H9 (cell line): ENCODE measurements around the gene NFAM1. TPM values are rescaled to one million over a fixed set of nuclear protein-coding genes. Genes with fewer than 3 reads are reported as not detected.
A peak's percentile ranks its signal among the peaks of the same experiment; 100 is the strongest.

ENCODE experiments used
- DNase-seq: peaks from one replicate; pipeline ENCODE4 v3.0.0-alpha.2; 2017
- H2AFZ ChIP-seq: one replicate; pipeline ENCODE4 v1.6.1; 2013; ENCODE audit warnings: mild to moderate bottlenecking, low read length, control low read depth, moderate library complexity
- H2AK5ac ChIP-seq: 2 replicates; pipeline ENCODE4 v1.6.1; 2013; ENCODE audit warnings: low read length, control low read depth, mixed read lengths; ENCODE audit not compliant: insufficient read length
- H2BK120ac ChIP-seq: one replicate; pipeline ENCODE4 v1.6.1; 2013; ENCODE audit warnings: low read depth, mild to moderate bottlenecking, low read length, control low read depth, inconsistent platforms; ENCODE audit not compliant: poor library complexity, severe bottlenecking
- H2BK12ac ChIP-seq: 2 replicates; pipeline ENCODE4 v1.6.1; 2013; ENCODE audit warnings: low read length, control low read depth, mixed read lengths, low read depth; ENCODE audit not compliant: insufficient read length
- H2BK15ac ChIP-seq: 2 replicates; pipeline ENCODE4 v1.6.1; 2013; ENCODE audit warnings: low read depth, low read length, control low read depth
- H2BK20ac ChIP-seq: one replicate; pipeline ENCODE4 v1.6.1; 2013; ENCODE audit warnings: low read depth, mild to moderate bottlenecking, low read length, control low read depth, inconsistent platforms; ENCODE audit not compliant: poor library complexity, severe bottlenecking
- H2BK5ac ChIP-seq: 2 replicates; pipeline ENCODE4 v1.6.1; 2013; ENCODE audit warnings: low read length, control low read depth, mixed read lengths; ENCODE audit not compliant: insufficient read length
- H3K14ac ChIP-seq: 2 replicates; pipeline ENCODE4 v1.6.1; 2013; ENCODE audit warnings: low read length, control low read depth; ENCODE audit not compliant: insufficient read depth
- H3K18ac ChIP-seq: 2 replicates; pipeline ENCODE4 v1.6.1; 2013; ENCODE audit warnings: low read depth, mild to moderate bottlenecking, mixed read lengths, low read length, control low read depth; ENCODE audit not compliant: insufficient read length
- H3K23ac ChIP-seq: 2 replicates; pipeline ENCODE4 v1.6.1; 2013; ENCODE audit warnings: low read length, control low read depth, mixed read lengths, low read depth; ENCODE audit not compliant: insufficient read length
- H3K23me2 ChIP-seq: 2 replicates; pipeline ENCODE4 v1.6.1; 2013; ENCODE audit warnings: low read depth, mild to moderate bottlenecking, mixed read lengths, low read length, control low read depth; ENCODE audit not compliant: insufficient read length, poor library complexity, severe bottlenecking
- H3K27ac ChIP-seq: 2 replicates; pipeline ENCODE4 v1.5.1; 2013; ENCODE audit warnings: low read length, control low read depth, mixed read lengths, low read depth; ENCODE audit not compliant: insufficient read length
- H3K27me3 ChIP-seq: 2 replicates; pipeline ENCODE4 v1.6.1; 2013; ENCODE audit warnings: low read length, control low read depth, inconsistent platforms; ENCODE audit not compliant: insufficient read depth
- H3K4ac ChIP-seq: 2 replicates; pipeline ENCODE4 v1.6.1; 2013; ENCODE audit warnings: low read depth, mild to moderate bottlenecking, control low read depth, inconsistent platforms, low read length, moderate library complexity
- H3K4me1 ChIP-seq: 2 replicates; pipeline ENCODE4 v1.6.1; 2013; ENCODE audit warnings: low read length, control low read depth, inconsistent platforms; ENCODE audit not compliant: insufficient read depth
- H3K4me2 ChIP-seq: 2 replicates; pipeline ENCODE4 v1.6.1; 2013; ENCODE audit warnings: low read length, control low read depth, mixed read lengths; ENCODE audit not compliant: insufficient read length, insufficient read depth
- H3K56ac ChIP-seq: 2 replicates; pipeline ENCODE4 v1.6.1; 2013; ENCODE audit warnings: low read depth, mild to moderate bottlenecking, mixed read lengths, low read length, control low read depth; ENCODE audit not compliant: insufficient read length
- H3K79me1 ChIP-seq: 2 replicates; pipeline ENCODE4 v1.6.1; 2013; ENCODE audit warnings: low read depth, mild to moderate bottlenecking, moderate library complexity, low read length, control low read depth, inconsistent platforms; ENCODE audit not compliant: insufficient read depth, poor library complexity, severe bottlenecking
- H3K79me2 ChIP-seq: 2 replicates; pipeline ENCODE4 v1.6.1; 2013; ENCODE audit warnings: low read length, control low read depth, inconsistent platforms; ENCODE audit not compliant: insufficient read depth
- H3K9ac ChIP-seq: 2 replicates; pipeline ENCODE4 v1.6.1; 2013; ENCODE audit warnings: low read length, control low read depth, mixed read lengths; ENCODE audit not compliant: insufficient read length; ENCODE audit errors: extremely low read depth
- H3K9me3 ChIP-seq: one replicate; pipeline ENCODE4 v1.6.1; 2013; ENCODE audit warnings: low read depth, low read length, inconsistent platforms; ENCODE audit not compliant: control insufficient read depth
- H3T11ph ChIP-seq: one replicate; pipeline ENCODE4 v1.6.1; 2013; ENCODE audit warnings: mild to moderate bottlenecking, low read length, control low read depth, inconsistent platforms
- H4K20me1 ChIP-seq: one replicate; pipeline ENCODE4 v1.6.1; 2013; ENCODE audit not compliant: control insufficient read depth, insufficient read length, insufficient read depth
- H4K5ac ChIP-seq: 2 replicates; pipeline ENCODE4 v1.6.1; 2013; ENCODE audit warnings: low read depth, mild to moderate bottlenecking, mixed read lengths, low read length, control low read depth; ENCODE audit not compliant: insufficient read length
- H4K8ac ChIP-seq: replicated peaks from 2 replicates; pipeline ENCODE4 v1.6.1; 2013; ENCODE audit warnings: low read length, control low read depth, mixed read lengths, low read depth; ENCODE audit not compliant: insufficient read length
- H4K91ac ChIP-seq: 2 replicates; pipeline ENCODE4 v1.6.1; 2013; ENCODE audit warnings: low read depth, mild to moderate bottlenecking, moderate library complexity, mixed read lengths, low read length, control low read depth; ENCODE audit not compliant: insufficient read length
- H3K27ac Mint-ChIP-seq, 3 experiments: 2 replicates in 2 of 3; 3 replicates in 1 of 3; pipeline ENCODE4 v1.8.0; 2020 to 2021; ENCODE audit warnings: mixed read lengths in 3 of 3, mild to moderate bottlenecking in 1 of 3, moderate library complexity in 1 of 3
- H3K27me3 Mint-ChIP-seq: 2 replicates; pipeline ENCODE4 v1.8.0; 2021; ENCODE audit warnings: low read depth, mild to moderate bottlenecking, moderate library complexity, mixed read lengths
- H3K36me3 Mint-ChIP-seq, 3 experiments: 2 replicates in 2 of 3; 3 replicates in 1 of 3; pipeline ENCODE4 v1.8.0; 2020 to 2021; ENCODE audit warnings: low read depth in 3 of 3, mixed read lengths in 3 of 3; ENCODE audit not compliant: insufficient read depth in 1 of 3
- H3K4me1 Mint-ChIP-seq, 2 experiments: 2 replicates each; pipeline ENCODE4 v1.8.0; 2020; ENCODE audit warnings: mixed read lengths in 2 of 2
- H3K4me3 Mint-ChIP-seq, 2 experiments: 2 replicates in 1 of 2; 3 replicates in 1 of 2; pipeline ENCODE4 v1.8.0; 2020 to 2021; ENCODE audit warnings: mild to moderate bottlenecking in 2 of 2, mixed read lengths in 2 of 2, moderate library complexity in 1 of 2
- H3K9me3 Mint-ChIP-seq, 2 experiments: 2 replicates in 1 of 2; 3 replicates in 1 of 2; pipeline ENCODE4 v1.8.0; 2020; ENCODE audit warnings: mild to moderate bottlenecking in 2 of 2, mixed read lengths in 2 of 2, moderate library complexity in 1 of 2
- WGBS: extraction: QIAGEN DNeasy Blood & Tissue Kit; methylation state at CpG from one replicate; pipeline ENCODE4 v1.1.7; 2013; ENCODE audit warnings: missing lambda C conversion rate, low lambda C conversion rate, mixed read lengths; ENCODE audit not compliant: insufficient read length; ENCODE audit errors: extremely low coverage; 5-methylcytosine and 5-hydroxymethylcytosine counted together
- total RNA-seq: library from RNA; stranded (reverse); gene quantifications from 2 replicates; pipeline ENCODE4 v1.2.1, GENCODE V29; 2021
- TF ChIP-seq, protein P1 (sequence below): fragments of 200-600 bp; sonication (generic); conservative IDR thresholded peaks from 3 replicates; pipeline ENCODE4 v1.8.0; 2021; ENCODE audit warnings: antibody characterized with exemption, mild to moderate bottlenecking

The NFAM1 gene
- total RNA-seq, 1 experiment from 2014 or later: 0.68 TPM

DNA sequence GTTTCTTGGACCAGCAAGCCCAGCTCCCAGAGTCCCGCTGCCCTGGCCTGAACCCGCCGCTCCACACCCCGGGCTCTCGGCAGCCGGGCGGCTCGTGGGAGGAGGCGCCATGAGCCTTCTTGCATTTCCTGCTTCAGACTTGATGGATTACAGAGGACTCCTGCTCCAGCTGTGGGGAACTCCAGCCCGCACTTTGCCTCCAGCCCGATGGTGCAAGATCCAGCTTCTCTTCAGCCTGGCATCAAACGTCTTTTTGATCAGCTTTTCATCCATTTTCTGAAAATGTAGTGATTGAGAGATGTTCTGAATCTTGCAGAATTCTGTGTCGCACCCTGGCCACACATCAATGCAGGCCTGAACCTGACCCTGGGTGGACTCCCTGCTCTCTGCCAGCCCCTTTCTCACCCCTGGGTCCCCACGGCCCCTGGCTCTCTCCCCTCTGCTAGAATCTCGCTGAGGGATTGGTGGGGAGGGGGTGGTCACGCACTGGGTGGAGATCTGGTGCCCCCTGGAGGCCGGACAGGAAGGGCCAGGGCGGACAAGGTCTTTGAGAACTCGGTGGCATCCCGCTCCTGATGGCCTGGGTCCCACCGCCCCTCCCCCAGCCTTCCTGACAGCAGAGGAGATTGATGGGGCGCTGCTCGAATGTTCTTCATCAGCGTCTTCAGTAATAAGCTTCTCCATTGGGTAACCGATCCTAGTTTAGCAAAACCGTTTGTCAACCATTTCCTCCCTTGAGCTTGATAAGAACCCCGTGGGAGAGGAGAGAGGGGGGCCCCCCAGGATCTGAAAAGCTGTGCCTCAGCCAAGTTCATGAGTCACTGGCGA, 12.1 kb upstream of the NFAM1 start:
- no peak overlapping the region for H2BK15ac ChIP-seq
- no peak overlapping the region for H3K27ac ChIP-seq
- peaks cover 31 to 42% of the 10 kb centered on the region in 2 experiments for H3K4me1 Mint-ChIP-seq
- H3K27ac Mint-ChIP-seq: peak overlapping the region in 1 of 3 experiments; percentile 62; a peak in 1 of 7 replicates
- no peak overlapping the region for H3K23ac ChIP-seq
- H2AFZ ChIP-seq: peak overlapping the region; percentile 75
- no peaks in the 10 kb centered on the region for H3K4me1 ChIP-seq
- no peak overlapping the region for H4K5ac ChIP-seq
- no peak overlapping the region for H2BK12ac ChIP-seq
- peaks cover 3% of the 10 kb centered on the region for H3K23me2 ChIP-seq
- H3K27me3 ChIP-seq: no peaks in the 10 kb centered on the region; the same call in 1 of the 2 replicates
- no peak overlapping the region for H4K8ac ChIP-seq
- no peaks in the 10 kb centered on the region for H3K9me3 ChIP-seq
- no peak overlapping the region for H2BK120ac ChIP-seq
- no peaks in the 10 kb centered on the region for H3K79me2 ChIP-seq
- no peak overlapping the region for H2BK5ac ChIP-seq
- TF ChIP-seq, protein P1, sequence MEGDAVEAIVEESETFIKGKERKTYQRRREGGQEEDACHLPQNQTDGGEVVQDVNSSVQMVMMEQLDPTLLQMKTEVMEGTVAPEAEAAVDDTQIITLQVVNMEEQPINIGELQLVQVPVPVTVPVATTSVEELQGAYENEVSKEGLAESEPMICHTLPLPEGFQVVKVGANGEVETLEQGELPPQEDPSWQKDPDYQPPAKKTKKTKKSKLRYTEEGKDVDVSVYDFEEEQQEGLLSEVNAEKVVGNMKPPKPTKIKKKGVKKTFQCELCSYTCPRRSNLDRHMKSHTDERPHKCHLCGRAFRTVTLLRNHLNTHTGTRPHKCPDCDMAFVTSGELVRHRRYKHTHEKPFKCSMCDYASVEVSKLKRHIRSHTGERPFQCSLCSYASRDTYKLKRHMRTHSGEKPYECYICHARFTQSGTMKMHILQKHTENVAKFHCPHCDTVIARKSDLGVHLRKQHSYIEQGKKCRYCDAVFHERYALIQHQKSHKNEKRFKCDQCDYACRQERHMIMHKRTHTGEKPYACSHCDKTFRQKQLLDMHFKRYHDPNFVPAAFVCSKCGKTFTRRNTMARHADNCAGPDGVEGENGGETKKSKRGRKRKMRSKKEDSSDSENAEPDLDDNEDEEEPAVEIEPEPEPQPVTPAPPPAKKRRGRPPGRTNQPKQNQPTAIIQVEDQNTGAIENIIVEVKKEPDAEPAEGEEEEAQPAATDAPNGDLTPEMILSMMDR: peak; percentile 95
- no peak overlapping the region for H2AK5ac ChIP-seq
- H3K56ac ChIP-seq: no peak overlapping the region
- H3K79me1 ChIP-seq: no peaks in the 10 kb centered on the region
- DNase-seq: peak; percentile 93
- peak overlapping the region; percentile 54 to 72 for H3K4me3 Mint-ChIP-seq
- no peaks in the 10 kb centered on the region; a peak in 1 of 7 replicates for H3K36me3 Mint-ChIP-seq
- peak overlapping the region; percentile 61 for H3K4me2 ChIP-seq
- no peak overlapping the region for H3K14ac ChIP-seq
- H3K27me3 Mint-ChIP-seq: peaks cover 42% of the 10 kb centered on the region
- no CpG with 5 or more reads among the region's 28 CpGs for WGBS
- H3K4ac ChIP-seq: no peak overlapping the region
- no peak overlapping the region for H3K18ac ChIP-seq
- H2BK20ac ChIP-seq: no peak overlapping the region
- H3K9ac ChIP-seq: no peak overlapping the region
- no peaks in the 10 kb centered on the region for H4K20me1 ChIP-seq
- peaks cover 0 to 2% of the 10 kb centered on the region in 2 experiments; a peak in 3 of 5 replicates for H3K9me3 Mint-ChIP-seq
- no peak overlapping the region for H4K91ac ChIP-seq
- no peak overlapping the region for H3T11ph ChIP-seq
